Epithelial cell of proximal tubule (primary cell): ENCODE data around the gene FKBP8. TPM values are rescaled to one million over a fixed set of nuclear protein-coding genes. Genes with fewer than 3 reads are reported as not detected.

Experiments used
- DNase-seq: peaks from one replicate; pipeline ENCODE4 v3.0.0-alpha.2; 2011; ENCODE audit warnings: low read depth
- H3K4me3 ChIP-seq: 2 replicates; pipeline ENCODE4 v1.5.1; 2011; ENCODE audit warnings: low read depth, mild to moderate bottlenecking, low read length
- CTCF ChIP-seq: conservative IDR thresholded peaks from 2 replicates; pipeline ENCODE4 v1.5.1; 2012; ENCODE audit warnings: low read depth, mild to moderate bottlenecking, low read length
- total RNA-seq: library from RNA; depleted of rRNA; stranded (reverse); fragments of >200 nt; gene quantifications from 2 replicates; pipeline ENCODE4 v1.2.3, GENCODE V29; 2015

Gene FKBP8
- total RNA-seq, 1 donor from 2014 or later, result 315 TPM

- no peak for DNase-seq
- no peak for TF ChIP-seq CTCF
- no peak overlapping the region for H3K4me3 ChIP-seq
These were observed 33.2 kb downstream of the FKBP8 start for GRCh38 chr19:18510216-18510615.

DNA sequence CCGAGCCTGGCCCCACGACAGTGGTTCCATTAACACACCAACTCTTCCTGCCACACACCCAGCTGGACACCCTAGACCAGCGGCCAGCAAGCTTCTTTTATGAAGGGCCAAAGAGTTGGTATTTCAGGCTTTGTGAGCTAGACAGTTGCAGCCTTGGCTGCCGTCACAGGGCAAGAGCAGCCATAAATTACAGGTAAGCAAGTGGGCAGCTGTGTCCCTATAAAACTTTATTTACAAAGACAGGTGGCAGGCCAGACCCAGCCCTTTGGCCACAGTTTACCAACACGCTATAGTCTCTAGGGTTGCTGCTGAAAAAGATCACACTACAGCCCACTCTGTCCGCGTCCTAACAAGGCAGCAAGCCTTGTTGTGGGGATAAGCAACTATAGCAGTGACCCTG, 34.8 kb downstream of the FKBP8 start:
- no peak for TF ChIP-seq CTCF
- no peak overlapping the region for H3K4me3 ChIP-seq
- DNase-seq, result no peak

- TF ChIP-seq CTCF, result no peak
- no peak for DNase-seq
- no peak overlapping the region for H3K4me3 ChIP-seq
These were observed 35.5 kb downstream of the FKBP8 start for GRCh38 chr19:18507727-18508440.

DNA sequence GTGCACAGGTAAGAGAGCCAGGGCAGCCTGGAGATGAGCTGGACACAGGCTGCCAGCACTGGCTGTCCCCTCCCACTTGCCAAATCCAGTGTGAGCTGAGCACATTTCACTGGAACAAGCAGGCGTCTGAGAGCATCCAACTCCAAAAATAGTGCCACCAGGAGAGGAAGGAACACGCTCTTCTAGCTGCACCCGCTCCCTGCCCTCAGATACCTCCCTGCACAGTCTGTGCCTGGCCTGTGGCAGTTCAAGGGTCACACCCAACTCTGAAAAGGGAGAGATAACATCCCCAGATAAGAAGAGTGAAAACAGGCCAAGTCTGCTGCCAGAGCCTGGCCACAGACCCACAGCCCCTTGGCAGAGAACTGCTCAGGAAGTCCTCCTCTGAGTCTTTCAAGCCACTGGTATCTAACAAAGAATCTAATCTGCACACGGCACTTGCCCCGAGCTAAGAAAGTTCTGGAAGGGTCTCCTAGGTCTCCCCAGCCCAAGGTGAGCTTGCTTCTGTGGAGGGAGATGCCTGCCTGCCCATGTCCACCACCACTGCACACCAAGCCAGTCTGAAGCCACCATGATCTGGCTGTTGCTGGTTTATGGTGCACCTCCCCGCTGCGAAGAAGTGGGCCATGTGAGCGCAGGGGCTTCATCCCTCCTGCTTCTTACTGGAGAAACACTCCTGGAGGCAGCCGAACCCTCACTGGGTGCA, 36.2 kb downstream of the FKBP8 start:
- no peak for DNase-seq
- H3K4me3 ChIP-seq, result no peak overlapping the region
- no peak for TF ChIP-seq CTCF

DNA sequence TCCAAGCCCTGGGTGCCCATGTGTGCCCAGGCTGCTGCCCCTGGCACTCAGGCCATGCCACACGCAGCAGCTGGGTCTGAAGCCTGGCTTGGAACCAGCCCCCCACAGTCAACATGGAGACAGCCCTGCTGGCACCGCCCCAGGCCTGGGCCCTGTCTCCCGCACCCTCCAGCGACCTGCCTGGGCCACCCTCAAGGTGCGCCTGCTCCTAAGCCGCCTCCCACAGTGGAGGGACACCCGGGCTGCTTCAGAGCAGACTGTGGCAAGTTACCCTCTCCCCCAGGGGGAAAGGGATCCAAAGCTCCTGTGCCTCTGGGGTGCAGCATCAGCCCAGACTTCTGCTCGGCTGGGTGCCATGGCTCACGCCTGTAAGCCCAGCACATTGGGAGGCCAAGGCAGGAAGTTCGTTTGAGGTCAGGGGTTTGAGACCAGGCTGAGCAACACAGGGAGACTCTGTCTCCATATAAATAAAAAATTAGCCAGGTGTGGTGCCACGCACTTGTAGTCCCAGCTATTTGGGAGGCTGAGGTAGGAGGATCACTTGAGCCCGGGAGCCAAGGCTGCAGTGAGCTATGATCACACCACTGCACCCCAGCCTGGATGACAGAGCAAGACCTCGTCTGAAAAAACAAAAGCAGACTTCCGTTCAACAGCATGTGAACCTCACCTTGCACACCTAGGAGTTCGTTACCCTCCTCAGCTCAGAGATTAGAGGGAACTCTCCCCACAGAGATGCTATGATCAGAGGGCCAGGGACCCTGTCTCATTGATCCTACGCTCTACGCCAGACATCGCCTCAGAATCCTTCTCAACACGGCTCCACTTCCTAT, 37.1 kb downstream of the FKBP8 start:
- no peak for DNase-seq
- H3K4me3 ChIP-seq, result no peak overlapping the region
- no peak for TF ChIP-seq CTCF

DNA sequence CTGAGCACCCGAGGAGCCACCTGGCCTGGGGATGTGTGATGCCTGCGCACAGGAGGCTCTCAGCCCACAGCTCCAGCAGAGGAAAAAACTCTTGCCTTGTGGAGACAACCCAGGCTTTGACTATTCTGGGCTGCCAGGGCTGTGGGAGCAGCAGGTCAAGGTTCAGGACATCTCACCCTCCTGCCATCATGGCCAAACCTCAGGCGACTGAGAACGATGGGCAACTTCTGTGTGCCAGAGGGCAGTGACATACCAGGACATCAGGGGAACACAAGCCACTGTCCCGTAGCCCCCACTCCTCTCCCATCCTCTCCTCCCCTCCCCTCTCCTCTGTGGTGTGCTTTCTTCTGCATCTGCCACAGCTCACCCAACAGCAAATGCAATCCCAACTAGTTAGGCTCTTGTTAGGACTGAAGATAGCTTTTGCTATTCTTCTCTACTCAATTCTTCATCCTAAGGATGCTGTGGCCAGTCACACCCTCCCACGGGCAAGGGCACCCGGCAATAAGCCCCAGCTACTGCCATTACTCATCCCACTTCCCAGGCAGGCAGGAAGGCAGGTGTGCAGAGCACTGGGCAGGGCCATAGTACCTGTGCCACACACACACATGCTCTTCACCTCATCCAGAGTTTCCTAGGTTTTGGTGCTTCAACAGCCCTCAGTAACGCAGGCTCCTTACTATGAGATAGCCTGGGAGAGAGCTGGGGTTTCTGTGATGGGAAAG, 38.3 kb downstream of the FKBP8 start:
- no peak overlapping the region for H3K4me3 ChIP-seq
- no peak for DNase-seq
- no peak for TF ChIP-seq CTCF
